Activated CD4-positive, alpha-beta T cell treated with anti-CD3 and anti-CD28 coated beads for 48 hours (primary cell): ENCODE data around the gene CBLN4.

Source experiments
- DNase-seq: peaks from one replicate; pipeline ENCODE4 v3.0.0-alpha.2; 2020

Gene CBLN4

DNA sequence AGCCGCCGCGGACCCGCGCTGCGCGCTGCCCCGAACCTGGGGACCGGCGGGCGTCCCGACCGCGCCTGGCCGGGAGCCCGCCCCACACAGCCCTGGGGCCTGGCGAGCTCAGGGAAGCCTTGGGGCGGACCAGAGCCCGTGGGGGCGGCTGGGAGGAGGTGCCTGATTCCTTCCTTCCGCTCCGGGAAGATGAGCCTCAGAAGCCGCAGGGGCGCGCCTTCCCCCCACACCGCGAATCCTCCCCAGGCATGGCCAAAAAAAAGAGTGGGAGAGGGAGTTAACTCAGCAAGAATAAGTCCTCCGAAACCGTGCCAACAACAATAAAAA, at the start of gene CBLN4:
CBLN4 (minus strand) TSS at position 131 of the 327 bp plus-strand sequence. CDS start 1,348 bp downstream, outside the sequence.
- no peak for DNase-seq

DNA sequence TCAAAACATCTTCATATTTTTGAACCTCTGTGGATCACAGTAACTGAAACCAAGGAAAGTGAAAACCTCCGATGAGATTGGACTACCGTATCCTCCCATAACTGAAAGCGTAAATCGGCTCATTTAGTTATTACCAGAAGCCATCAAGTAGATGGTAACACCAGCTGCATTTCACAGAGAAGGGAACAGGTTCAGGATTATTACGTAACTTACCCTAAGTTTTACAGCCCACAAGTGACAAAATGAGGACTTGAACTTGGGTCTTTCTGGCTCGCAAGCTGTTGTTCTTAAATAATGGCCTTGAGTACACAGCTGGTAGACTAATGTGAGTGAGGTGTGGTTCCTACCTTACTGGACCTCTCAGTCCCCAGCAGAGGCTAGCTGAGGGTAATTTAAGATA, 37.9 kb upstream of the CBLN4 start:
- no peak for DNase-seq

DNA sequence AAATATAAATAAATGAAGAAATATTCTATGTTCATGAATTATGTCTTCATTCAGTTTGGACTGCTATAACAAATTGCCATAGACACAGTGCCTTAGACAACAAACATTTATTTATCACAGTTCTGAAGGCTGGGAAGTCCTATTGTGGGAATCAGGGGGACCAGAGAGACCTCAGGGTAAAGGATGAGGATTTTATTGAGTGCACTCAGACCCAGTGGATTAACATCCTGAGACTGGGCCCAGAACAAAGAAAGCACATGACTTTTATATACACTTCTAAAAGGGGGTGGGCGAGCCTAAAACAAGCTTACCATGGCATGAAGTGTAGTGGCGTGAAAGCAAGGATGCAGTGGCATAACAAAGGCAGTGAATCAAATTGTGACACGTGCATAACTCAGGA, 26.9 kb upstream of the CBLN4 start:
- no peak for DNase-seq

DNA sequence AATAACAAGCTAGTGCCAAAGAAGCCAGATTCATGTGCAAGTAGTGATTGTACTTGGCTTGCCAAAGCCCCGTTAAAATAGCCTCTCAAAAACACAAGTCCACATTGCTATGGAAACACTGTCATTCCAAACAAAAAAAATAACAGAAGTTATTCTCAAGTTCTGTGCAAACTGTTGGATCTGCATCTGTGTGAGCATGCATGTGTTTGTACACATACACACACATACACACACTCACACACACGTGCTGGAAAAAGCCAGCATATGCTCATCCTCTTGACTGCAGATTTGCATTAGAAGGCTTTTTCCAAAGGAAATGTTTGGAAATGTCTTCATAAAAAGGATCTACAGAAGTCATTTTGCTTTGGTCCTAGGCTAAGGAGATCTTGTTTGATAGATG, 13.4 kb upstream of the CBLN4 start:
- no peak for DNase-seq

DNA sequence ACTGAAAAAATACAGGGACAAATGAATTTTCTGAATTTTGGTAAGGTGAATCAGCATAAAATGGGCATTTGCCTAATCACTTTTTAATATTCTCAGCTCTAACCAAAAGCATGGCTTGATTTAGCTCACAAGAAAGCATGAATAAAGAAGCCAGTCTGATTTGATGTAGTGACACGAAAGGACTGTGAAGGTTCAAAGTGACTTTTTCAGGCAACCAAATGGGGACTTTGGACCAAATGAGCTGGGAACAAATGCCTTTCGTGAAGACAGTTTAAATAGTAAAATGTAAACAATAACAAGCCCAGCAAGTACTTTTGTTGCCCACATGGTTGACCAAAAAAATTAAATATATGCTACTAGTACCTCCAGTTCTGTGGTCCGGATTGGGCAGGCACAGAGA, 12.9 kb upstream of the CBLN4 start:
- no peak for DNase-seq

DNA sequence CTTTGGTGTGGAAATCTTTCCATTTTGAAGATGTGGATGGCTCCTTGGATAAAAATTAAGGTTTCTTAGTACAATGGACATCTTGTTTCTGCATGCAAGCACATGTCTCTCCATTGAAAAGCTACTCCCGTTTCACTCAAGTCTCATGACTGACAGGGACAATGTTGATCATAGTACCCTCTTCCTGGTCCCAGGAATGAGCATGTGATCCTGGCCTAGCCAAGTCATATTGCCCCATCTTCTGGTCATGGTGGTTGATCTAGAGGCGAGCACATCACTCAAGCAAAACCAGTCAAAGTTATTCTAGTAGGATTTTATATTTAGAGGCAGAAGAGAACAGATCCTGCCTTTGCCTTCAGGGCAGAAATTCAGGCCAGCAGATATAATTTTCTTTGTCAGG, 12.2 kb upstream of the CBLN4 start:
- DNase-seq: no peak

DNA sequence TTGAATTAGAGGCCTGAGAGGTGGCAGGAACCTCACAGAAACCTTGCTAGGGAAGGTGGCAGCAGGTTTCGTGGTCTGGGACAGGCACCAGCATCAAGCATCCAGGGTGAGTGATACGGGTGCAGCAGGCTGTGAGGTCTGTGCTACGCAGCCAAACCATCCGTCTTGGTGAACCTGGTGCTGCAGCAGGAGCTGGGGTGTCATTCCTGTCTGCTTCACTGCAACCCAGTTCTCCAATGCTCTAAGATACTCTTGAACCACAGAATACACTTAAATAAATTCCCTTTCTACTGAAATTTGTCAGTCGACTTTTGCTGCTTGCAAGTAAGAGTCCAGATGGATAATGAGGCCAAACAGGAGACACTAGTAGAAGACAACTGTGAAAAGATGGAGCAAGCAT, 9.7 kb upstream of the CBLN4 start:
- DNase-seq: no peak

DNA sequence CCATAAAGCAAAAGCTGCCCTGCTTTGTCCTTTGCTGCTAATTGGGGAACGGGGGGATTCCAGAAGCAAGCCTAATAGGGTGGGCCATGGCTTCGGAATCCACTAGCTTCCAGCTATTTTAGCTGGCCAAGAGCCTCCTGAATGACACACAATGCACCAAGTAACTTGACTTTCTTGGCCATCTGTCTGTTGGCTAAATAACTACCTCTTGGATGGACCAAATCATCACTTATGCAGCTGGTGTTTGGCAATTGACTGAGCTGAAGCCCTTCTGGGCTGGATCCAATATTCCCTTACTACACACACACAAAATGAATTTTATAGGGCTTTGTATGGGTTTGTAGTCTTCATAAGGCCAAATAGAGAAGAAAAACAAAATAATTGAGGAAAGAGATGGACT, 8.8 kb upstream of the CBLN4 start:
- DNase-seq: no peak

DNA sequence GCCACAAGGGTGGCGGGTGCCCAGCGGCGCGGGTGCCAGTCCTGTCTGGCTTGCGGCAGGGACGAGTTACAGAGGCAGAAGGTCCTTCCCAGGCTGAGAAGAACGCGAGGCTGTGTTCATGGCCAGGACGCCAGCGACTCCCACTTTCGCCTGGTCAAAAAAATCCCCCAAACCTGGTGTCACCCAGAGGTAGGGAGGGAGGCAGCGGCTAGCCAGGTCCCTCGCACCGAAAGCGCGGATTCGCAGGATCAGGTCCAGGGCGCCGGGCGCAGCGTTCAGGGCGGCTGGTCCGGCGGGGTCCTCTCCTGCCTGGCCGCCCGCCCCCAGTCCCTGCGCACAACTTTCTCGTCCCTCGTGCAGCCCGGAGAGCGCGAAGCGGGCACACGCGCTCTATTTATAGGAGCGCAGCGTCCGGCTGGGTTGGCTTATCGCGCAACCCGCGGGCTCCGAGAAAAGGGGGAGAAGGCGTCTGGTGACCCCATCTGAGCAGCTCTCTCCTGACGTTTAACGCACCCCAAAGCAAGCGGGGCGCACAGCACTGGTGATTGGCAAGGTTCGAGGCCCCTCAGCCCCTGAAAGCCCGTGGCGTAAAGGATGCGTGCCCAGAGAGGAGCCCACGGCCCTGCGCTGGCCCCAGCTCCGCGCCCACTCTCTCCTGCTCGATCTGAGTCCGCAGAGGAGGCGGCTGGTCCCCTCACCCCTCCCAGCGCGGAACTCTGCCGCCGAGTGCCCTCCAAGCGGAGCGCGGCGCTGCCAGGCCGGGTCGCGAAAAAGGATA, 519 bp downstream of the CBLN4 start:
- no peak for DNase-seq

DNA sequence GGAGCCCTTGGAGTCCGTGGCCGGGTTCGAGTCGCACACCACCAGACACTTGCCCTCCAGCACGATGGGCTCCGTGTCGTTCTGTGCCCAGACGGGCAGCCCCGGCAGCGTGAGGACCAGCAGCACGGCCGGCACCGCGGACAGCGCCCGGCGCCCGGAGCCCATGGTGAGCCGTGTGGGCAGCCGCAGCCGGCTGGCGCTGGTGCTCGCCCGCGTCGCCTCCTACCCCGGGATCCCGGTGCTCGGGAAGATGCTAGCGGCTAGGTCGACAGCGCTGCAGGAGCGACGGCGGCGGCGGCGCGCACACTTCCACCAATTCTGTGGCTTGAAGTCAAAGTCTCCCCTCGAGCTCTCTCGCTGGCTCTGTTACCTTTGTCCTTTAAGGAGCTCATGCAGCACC, 1.3 kb downstream of the CBLN4 start:
- DNase-seq: no peak

DNA sequence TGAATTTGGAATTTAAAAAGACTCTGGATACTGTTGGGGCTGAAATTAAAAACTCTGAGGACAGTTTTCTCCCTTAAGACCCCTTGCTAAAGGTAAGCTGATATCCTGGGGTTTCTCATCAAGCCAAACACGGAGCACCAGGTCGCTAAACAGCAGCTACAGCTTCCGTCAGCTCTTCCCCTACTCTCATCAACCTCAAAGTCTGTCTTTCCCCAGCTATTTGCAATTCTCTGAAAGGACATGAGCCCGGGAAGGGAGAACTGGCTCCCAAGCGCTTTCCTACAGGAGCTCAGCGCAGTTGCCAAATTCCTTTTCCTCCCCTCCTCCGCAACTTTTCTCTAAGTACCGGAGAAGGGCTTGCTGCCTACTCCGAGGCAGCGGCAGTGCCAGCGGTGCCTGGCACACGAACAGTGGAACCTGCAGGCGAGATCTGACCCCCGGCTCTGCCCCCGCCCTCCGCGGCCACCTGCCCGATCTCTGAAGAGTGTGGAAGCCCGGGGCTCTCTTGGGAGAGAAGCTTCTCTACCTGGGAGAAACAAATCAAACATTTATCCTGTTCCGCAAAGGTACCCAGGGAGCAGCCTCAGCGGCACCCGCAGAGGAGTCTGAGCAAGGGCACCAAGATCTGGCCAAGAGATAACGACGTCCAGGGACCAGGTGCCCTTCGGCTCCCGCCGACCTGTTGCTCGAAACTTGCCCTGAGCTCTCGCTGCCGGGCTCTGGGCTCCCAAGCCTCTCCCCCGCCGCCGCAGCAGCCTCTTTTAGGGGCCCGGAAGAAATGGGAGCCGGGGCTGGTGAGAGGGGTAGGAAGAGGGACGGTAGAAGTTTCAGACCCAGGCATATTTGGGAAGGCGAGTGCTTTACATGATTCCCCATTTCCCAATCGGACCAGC, 2.2 kb downstream of the CBLN4 start:
- DNase-seq: no peak

DNA sequence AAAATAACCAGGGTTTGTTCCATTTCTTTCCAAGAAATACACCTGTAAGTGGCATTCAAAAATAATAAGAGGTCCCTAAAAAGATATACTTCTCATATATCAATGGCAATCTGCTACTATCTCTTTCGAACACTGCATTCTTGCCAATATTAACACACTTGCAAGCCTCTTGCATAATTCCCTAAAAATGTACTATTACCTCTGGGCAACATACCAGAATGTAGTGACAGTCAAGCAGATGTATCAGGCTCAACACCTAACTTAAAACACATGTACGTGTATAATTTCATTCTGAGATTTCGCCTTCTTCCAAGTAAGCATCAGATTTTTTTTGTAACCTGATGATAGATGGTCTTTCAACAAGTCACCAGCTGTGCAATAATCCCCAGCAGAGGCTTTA, 3.4 kb downstream of the CBLN4 start:
- no peak for DNase-seq

DNA sequence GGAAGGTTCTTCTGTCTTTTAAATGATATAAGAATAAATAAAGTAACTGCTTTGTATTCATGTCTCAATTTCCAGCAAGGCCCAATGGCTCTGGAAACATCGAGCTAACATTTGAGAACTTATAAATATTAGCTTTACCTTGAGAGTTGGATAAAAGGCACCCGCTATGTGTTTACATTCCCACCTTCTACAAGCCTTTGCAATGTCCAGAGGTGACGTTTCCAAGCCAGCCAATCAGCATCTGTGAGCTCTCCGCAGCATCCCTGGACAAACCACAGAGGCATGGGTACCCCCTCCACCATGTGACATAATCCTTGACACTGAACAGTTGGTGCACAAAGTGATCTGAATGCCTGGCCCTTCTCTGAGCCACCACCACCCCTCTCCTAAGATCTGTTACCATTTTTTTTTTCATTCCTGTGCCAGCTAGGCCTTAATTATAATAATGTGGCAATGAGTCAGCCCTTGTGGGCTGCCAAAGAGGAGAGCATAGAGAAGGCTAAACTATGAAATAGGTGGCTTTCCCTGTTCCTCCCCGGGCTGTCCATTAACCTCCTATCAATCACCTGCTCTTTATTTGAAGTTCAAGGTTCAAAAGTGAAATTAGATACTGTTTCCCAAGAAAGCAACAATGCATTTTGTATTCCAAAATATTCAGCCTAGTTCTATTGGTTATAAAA, 4.1 kb downstream of the CBLN4 start:
- no peak for DNase-seq

DNA sequence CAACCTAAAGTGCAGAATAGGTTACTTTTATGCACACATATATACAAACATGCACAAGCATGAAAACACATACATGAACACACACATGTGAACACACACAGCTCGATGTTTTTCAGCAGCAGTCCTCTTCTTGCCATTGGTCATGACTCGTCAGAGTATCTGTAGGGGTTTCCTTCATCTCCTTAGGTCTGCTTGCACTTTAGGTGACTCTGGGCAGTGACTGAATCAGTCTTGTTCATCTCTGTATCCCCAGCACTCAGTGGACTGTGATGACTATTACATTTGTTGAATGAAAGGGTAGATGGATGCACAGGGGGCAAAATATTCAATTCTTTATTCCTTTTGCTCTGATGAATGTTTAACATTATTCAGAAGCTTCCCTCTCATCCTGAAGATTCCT, 26.8 kb downstream of the CBLN4 start:
- no peak for DNase-seq

DNA sequence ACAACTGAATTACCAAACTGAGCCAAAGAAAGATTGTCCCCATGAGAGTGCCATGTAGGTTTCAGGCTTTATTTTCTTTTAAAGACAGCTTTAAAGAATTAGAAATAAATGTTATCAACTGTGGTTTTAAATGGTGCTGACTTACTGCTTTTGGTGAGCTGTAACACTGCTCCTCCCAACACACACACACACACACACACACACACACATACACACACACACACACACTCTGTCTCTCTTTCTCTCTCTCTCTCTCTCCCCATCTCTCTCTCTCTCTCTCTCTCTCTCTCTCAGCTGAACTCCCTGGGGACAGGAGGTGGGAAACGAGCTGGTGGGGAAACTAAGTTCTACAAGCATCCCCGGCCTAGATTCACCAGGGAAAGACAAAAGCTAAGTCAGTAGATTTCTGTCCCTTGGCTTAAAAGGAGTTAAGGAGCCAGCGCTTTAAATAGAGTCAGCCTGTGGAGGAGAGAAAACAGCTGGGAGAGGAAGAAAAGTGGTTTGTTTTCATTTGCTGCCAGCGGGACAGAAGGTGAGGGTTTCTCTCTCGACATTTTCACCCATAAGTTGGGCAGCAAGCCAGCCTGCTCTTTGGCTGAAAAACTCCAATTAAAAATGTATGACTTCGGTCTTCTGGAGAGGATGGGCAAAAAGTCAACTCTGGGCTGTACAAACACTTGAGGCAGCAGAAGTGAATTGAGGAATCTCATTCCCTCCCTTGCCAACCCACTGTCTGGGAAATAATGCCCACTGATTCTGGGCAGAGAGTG, 27.4 kb downstream of the CBLN4 start:
- no peak for DNase-seq

DNA sequence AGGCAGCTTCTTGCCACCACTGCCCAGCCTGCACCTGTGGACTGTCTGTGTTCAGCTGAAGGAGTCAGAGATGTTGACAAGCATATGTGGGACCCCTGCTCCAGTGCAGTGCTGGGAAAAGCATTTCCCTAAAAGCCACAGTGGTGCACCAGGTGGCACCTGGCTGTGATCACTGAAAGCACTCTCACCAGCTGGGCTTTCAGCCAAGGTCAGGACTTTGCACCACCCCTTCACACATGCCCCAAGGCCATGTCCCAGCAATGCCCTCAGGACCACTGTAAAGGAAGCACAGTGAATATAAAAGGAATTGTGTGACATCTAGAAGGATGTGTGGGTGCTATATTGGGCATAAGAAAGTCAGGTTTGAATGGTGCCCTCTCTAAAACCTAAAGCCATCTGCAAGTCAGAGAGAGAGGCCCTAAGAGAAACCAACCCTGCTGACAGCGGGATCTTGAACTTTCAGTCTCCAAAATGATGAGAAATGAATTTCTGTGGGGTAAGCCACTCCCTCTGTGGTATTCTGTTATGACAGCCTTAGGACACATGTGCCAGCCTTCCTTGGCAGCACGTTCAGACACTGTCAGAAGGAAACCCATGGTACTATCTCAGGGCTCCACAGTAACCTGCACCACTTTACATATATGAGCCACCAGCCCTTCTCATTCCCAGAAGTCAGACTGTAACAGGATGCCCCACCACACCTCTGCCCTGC, 30.7 kb downstream of the CBLN4 start:
- DNase-seq: no peak

DNA sequence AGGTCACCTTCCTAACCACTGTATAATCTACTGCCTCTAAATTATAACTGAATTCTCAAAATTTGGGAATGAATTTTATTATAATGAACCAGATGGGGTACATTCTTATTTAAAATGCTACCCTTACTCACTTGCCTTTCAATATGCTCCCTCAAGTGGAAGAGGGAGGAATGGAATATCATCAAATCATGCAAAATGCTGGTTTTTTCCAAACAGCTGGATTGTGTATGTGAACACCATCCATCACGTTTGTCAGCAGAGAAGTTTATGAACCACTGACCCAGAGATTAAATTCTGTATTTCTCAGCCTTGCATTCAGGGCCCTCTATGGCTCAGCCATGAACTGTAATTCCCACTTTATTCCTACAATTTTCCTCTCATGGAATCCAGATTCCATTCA, 40.5 kb downstream of the CBLN4 start:
- DNase-seq: no peak

DNA sequence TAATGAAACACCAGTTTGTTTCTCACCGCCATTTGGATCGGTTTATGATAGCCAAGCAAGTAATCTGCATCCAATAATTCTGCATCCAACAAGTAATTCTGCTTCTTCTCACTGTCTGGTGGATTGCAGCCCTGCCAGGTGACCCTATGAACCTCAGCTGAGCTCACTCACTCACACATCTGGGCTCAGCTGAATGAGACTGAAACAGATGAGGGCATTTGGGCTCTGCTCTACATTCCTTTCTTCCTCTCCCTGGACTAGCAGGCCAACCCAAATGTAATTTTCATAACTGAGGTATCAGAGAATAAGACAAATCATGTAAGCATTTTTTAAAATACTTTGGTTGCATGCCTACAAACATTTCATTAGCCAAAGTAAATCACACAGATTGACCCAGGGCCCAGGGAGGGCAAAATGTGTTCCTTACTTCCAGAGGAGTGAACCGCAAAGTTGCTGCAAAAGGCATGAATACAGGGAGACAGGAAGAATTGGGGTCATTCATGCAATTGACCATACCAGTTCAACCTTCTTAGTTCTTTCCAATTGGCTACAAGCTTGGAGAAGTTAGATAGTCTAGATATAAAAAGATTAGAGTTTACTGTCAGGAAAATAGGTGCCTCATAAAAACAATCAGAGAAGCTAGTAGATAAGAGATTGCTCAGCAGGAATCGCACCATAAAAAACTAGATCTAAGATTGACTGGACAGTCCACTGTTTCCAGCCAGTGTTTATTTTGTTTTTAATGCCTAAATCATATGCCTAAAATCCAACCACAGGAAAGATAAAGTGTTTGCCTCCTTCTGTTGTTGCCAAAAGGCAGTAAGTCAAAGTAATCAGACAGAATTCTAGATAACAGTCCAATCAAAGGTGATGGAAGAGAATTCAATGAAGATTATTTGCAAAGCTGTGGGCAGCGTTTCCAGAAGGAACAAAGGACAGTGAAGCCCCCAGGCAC, 43.7 kb downstream of the CBLN4 start:
- no peak for DNase-seq

DNA sequence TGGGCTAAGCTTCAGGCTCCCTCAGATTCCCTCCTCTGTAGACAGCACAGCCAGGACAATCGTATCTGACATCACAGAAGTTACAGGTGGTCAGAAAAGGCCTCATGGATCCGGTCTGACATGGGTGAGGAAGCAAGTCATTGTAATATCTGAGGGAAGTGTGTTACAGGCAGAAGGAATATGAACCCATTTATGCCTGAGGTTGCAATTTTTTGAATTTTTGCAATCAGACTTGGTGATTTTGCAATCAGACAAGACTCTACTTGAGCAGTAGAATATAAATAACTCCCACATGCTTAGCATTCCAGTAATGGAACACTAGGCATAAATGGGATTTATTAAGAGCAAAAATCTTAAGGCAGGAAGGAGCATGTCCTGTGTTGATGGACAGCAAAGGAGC, 52.1 kb downstream of the CBLN4 start:
- DNase-seq: no peak

DNA sequence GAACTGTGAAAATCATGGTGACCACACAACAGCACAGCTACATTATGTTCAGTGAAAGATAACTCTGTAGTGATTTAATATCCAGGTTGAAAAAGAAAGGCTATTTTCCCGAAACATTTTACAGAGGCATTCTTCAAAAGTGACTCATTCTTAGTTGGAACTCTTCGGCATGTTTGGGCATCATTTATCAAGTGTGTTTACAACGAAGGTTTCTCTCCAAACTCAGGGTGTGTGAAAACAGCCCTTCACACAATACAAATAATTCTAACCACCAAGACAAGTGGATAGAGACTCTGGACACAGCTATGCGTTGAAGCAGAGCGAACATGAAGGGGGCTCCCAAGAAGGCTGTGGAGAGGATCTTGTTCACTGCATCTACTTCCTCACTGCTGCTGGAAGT, 57.6 kb downstream of the CBLN4 start:
- DNase-seq: no peak
